Ectodermal cell (in vitro differentiated cells): ENCODE data around the gene NOVA2.
A peak's percentile ranks its signal among the peaks of the same experiment; 100 is the strongest.

Experiments
- H3K27ac ChIP-seq: 2 replicates; pipeline ENCODE4 v1.7.0; 2013; ENCODE audit warnings: mild to moderate bottlenecking, low read depth, low read length; ENCODE audit not compliant: insufficient read depth, poor library complexity, severe bottlenecking
- H3K27me3 ChIP-seq: 2 replicates; pipeline ENCODE4 v1.7.0; 2013; ENCODE audit warnings: mild to moderate bottlenecking, low read length; ENCODE audit not compliant: insufficient read depth, control insufficient read depth, poor library complexity, severe bottlenecking
- H3K36me3 ChIP-seq: one replicate; pipeline ENCODE4 v1.7.0; 2013; ENCODE audit warnings: low read length; ENCODE audit not compliant: control insufficient read depth, insufficient read depth
- H3K4me1 ChIP-seq: one replicate; pipeline ENCODE4 v1.7.0; 2013; ENCODE audit warnings: low read length; ENCODE audit not compliant: control insufficient read depth, insufficient read depth
- H3K4me3 ChIP-seq: 2 replicates; pipeline ENCODE4 v1.7.0; 2013; ENCODE audit warnings: low read depth, low read length, control low read depth; ENCODE audit not compliant: insufficient read depth
- H3K9me3 ChIP-seq: 2 replicates; pipeline ENCODE4 v1.7.0; 2013; ENCODE audit warnings: mild to moderate bottlenecking, low read length, moderate library complexity; ENCODE audit not compliant: control insufficient read depth
- WGBS, 2 experiments: methylation state at CpG; one replicate each; pipeline ENCODE4 v1.1.7; 2013; ENCODE audit warnings: missing lambda C conversion rate in 2 of 2; 5-methylcytosine and 5-hydroxymethylcytosine counted together

Gene NOVA2

DNA sequence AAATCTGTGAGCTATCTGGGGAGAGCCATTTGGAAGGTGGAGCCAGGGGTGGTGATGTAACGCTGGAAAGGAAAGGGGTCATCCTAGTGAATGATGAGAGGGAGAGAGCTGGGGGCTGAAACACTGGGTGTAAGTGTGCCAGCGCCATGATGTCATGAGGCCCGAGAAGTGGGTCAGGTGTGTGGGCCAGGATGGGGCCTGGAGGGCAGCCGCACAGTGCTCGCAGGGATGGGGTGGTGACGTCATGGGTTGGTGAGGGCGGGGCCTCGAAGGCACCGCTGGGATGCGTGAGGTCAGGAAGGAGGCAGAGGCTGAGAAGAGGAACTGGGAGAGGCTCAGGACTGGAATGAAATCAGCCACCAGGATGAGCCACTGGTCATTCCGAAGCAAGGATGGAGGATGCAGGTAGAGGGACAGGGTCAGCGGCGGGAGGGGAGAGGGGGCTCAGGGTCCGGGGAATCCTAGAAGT is 26.0 kb upstream of the NOVA2 start:
- peaks cover 5% of the 10 kb centered on the region for H3K36me3 ChIP-seq
- H3K27ac ChIP-seq, result no peak overlapping the region

DNA sequence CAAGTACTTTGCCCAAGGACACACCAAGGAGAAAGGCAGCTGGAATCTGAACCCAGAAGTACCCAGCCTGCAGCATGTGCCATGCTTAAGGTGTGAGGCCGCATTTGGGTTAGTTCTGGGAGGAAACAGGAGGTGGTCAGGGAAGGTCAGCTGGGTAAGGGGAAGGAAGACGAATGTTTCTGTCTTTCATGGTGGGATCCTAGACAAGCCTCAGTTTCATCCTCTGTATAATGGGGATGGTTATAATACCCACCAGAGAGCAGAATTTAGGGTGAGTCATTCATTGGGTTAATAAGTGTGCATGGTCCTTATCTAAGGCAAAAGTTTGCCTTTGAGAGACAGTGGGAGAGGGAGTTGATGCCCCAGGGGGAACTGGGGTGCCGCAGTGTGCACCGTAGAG is 25.2 kb upstream of the NOVA2 start:
- Histone ChIP-seq H3K4me1 (peaks cover 14% of the 10 kb centered on the region), H3K27ac (no peak overlapping the region), H3K9me3 (no peaks in the 10 kb centered on the region), H3K36me3 (peaks cover 5% of the 10 kb centered on the region), H3K27me3 (peaks cover 10% of the 10 kb centered on the region), H3K4me3 (no peak overlapping the region)
- 90 to 94% methylated on average over 4 of the region's 4 CpGs for WGBS, 2 experiments

More for the DNA sequence above, 26.0 kb upstream of the NOVA2 start:
- Histone ChIP-seq H3K27me3 (peaks cover 10% of the 10 kb centered on the region), H3K9me3 (no peaks in the 10 kb centered on the region), H3K4me3 (peak overlapping the region; percentile 49), H3K4me1 (peaks cover 14% of the 10 kb centered on the region)
- WGBS, 2 experiments, result 11 to 13% methylated on average over 14 of the region's 14 CpGs

DNA sequence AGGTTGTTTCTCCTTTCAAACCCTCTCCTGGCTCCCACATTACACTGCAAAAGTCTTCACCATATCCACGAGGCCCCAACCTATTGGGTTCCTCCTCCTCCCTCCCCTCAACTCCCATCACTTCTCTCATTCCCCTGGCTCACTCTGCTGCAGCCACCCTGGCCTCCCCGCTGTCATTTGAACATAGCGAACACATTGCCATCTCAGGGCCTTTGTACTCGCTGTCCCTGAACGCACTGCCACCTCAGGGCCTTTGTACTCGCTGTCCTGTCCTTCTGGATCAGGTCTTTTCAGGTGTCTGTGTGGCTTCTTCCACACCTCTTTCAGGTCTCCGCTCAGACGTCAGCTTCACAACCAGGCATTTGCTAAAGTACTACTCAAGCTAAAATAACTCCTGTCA is 23.3 kb upstream of the NOVA2 start:
- Histone ChIP-seq H3K27ac (no peak overlapping the region), H3K4me3 (no peak overlapping the region), H3K4me1 (peaks cover 14% of the 10 kb centered on the region), H3K27me3 (peaks cover 10% of the 10 kb centered on the region), H3K36me3 (no peaks in the 10 kb centered on the region), H3K9me3 (no peaks in the 10 kb centered on the region)
- WGBS, 2 experiments, result 88% methylated on average over 8 of the region's 8 CpGs

DNA sequence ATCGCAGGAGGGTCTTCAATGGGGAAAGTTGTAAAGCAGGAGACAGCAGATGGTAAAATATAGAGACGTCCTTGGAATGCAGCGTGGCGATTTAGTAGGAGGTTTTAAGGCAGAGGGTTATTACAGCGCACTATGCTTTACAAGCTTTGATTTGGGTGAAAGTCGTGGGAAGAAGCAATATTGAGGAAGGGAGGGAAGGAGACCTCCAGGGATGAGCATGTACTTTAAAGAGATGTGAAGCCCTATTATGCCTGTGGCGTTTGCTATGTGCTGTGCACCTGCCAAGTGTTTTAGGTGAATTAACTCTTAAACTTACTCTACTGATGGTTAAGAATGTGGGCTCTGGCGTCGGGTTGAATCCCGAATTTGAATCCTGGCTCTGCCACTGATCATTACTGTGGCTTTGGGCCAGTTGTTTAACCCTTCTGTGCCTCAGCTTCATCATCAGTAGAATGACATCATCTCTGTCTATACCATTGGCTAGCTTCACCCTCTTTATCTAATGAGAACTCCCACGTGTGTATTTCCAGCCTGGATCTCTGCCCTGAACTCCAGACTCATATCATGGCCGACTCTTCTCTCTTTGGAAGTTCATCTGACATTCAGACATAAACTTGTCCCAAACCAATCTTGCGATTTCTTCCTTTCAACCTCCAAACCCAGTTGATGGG is 22.2 kb upstream of the NOVA2 start:
- no peaks in the 10 kb centered on the region for H3K36me3 ChIP-seq
- H3K9me3 ChIP-seq, result no peaks in the 10 kb centered on the region
- 22 to 24% methylated on average over 13 of the region's 13 CpGs for WGBS, 2 experiments
- H3K4me1 ChIP-seq, result peaks cover 14% of the 10 kb centered on the region
- H3K27me3 ChIP-seq, result peaks cover 10% of the 10 kb centered on the region
- peak overlapping the region; percentile 68 for H3K4me3 ChIP-seq
- no peak overlapping the region for H3K27ac ChIP-seq

DNA sequence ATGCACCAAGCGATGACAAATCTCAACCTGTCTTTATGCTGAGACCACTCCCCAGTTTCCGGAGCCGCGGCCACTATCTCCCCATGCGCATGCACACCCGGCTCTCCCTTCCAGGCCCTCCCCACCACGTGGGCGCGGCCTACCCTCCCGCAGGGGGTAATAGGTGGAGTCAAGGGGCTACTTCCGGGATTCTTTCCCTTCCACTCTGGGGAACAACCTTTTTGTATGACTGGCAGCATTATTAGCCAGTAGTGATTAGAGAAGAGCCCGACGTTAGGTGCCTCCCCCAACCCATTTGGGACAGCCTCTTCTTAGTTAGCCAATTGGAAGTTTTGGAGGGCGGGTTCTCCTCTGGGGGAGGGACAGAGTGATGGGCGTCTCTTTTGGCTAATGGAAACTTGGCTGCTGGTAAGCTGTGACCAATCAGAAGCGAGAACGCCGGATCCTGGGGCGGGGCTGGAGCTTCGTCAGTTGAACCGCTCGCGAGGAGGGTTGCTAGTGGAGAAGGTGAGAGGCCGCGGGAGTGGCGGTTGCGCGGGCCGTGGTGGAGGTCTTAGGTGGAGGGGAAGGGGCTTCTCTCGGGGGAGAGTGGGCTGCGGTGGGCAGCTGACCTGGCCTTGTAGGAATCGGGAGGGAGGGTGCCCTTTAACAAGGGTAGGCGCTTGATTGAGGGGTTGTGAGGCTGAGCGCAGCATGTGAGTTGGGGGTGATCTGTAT is 21.5 kb upstream of the NOVA2 start, which contains the start of gene CCDC61:
TSS of gene CCDC61 (plus strand) at position 470 of the 717 bp plus-strand sequence. CDS start 7,552 bp downstream, outside the sequence.
- Histone ChIP-seq H3K9me3 (no peaks in the 10 kb centered on the region), H3K27ac (no peak within 1 kb of the TSS), H3K4me3 (peak within 1 kb of the TSS; percentile 68), H3K36me3 (no peaks in the 10 kb centered on the region), H3K4me1 (peaks cover 8% of the 10 kb centered on the region), H3K27me3 (peaks cover 4% of the 10 kb centered on the region)
- WGBS, 2 experiments, result 0 to 1% methylated on average over 34 of the region's 34 CpGs

DNA sequence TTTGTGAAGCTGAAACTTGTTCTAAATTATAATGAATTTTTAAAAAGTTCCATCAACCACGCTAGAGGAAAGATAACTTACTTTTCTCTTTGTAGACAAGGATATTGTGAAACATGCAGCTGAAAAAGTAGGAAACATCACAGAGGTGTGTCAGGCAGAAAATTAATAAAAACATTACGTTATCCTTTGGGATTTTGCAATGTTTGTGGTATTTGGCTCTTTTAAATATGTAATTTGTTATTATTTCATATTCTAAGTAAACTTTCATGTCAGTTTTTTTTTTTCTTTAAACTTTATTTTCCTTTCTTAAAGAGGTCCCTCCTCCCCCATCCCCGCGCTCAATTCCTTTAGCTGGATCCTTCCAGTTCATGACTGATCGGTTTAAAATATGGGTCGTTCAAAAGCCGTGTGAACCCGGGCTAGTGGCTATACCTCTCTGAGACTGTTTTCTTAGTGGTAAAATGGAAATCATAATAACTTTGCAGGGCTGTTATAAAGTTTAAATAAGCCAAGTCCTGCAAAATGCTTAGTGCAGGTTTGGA is 20.9 kb upstream of the NOVA2 start:
- 27 to 28% methylated on average over 8 of the region's 8 CpGs for WGBS, 2 experiments
- peaks cover 1% of the 10 kb centered on the region for H3K27me3 ChIP-seq
- no peaks in the 10 kb centered on the region for H3K36me3 ChIP-seq
- H3K9me3 ChIP-seq, result no peaks in the 10 kb centered on the region
- peak overlapping the region; percentile 26 for H3K4me3 ChIP-seq
- H3K27ac ChIP-seq, result no peak overlapping the region
- H3K4me1 ChIP-seq, result peaks cover 4% of the 10 kb centered on the region

DNA sequence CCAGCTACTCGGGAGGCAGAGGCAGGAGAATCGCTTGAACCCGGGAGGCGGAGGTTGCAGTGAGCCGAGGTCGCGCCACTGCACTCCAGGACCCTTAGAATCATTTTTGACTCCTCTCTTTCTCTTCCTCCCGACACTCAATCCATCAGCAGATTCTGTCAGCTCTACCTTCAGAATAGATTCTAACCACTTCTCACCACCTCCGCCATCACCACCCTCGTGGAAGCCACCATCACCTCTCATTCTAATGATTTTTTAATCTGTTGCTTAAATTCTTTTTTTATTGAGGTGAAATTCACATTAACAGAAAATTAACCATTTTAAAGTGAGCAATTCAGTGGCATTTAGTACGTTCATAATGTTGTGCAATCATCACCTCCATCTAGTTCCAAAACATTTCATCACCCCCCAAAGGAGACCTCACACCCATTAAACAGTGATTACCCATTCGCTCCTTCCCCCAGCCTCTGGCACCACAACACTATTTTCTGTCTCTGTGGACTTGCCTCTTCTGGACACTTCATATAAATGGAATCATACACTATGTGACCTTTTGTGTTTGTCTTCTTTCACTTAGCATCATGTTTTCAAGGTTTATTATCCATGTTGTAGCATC is 16.6 kb upstream of the NOVA2 start:
- WGBS, 2 experiments, result 90 to 92% methylated on average over 12 of the region's 12 CpGs
- Histone ChIP-seq H3K27me3 (peaks cover 4% of the 10 kb centered on the region), H3K27ac (no peak overlapping the region), H3K4me3 (no peak overlapping the region), H3K9me3 (no peaks in the 10 kb centered on the region), H3K36me3 (no peaks in the 10 kb centered on the region), H3K4me1 (no peaks in the 10 kb centered on the region)

DNA sequence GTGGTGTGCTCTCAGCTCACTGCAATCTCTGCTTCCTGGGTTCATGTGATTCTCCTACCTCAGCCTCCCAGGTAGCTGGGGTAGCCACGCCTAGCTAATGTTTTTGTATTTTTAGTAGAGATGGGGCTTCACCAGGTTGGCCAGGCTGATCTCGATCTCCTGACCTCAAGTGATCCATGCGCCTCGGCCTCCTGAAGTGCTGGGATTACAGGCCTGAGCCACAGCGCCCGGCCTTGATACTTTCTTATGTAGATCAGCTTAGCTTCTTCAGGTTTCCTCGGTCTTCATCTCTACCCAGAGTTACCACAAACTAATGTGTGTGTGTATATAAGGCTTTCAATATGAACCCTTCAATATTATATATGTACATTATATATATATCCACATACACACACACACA is 11.7 kb upstream of the NOVA2 start:
- Histone ChIP-seq H3K9me3 (no peaks in the 10 kb centered on the region), H3K4me3 (no peak overlapping the region), H3K27ac (no peak overlapping the region), H3K27me3 (peaks cover 4% of the 10 kb centered on the region), H3K36me3 (no peaks in the 10 kb centered on the region), H3K4me1 (no peaks in the 10 kb centered on the region)
- 62 to 66% methylated on average over 6 to 7 of the region's 7 CpGs for WGBS, 2 experiments

DNA sequence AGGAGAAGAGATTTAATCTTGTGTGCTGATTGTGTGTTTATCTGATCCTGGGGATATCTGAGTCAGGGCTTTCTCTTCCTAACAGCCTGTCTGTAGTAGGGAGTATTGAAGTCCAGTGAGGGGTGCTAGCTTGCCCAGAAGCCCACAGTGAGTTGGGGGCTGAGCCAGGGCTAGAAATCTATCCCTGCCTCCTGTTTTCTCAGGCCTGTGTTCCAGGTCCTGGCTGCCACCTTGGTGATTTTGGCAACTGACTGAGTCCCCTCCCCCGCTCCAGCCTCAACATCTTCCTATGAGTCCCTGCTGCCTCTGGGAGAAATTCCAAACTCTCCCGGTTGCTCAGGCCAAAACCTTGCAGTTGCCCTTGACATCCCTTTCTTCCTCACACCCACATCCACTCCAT is 7.7 kb upstream of the NOVA2 start:
- Histone ChIP-seq H3K36me3 (no peaks in the 10 kb centered on the region), H3K4me1 (peaks cover under 1% of the 10 kb centered on the region), H3K4me3 (no peak overlapping the region), H3K27me3 (no peaks in the 10 kb centered on the region), H3K27ac (no peak overlapping the region), H3K9me3 (no peaks in the 10 kb centered on the region)
- 66 to 70% methylated on average over 2 of the region's 2 CpGs for WGBS, 2 experiments

DNA sequence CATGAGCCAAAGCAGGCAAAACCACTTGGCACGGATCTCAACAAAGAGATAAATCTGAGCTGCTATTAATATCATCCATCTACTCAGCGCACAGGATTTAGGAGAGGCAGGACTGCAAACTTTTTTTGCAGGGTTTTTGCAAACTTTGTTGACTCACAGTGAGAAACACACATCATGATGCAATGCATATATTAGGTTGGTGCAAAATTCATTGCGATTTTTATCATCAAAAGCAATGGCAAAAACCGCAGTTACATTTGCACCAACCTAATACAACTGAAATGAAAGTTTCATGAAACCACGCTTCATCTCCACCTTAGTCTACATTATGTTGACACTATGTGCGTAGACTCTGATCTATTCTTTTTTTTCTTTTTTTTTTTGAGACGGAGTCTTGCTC is 4.5 kb upstream of the NOVA2 start:
- Histone ChIP-seq H3K36me3 (no peaks in the 10 kb centered on the region), H3K27ac (no peak overlapping the region), H3K4me3 (no peak overlapping the region), H3K4me1 (peaks cover 18% of the 10 kb centered on the region), H3K27me3 (peaks cover 4% of the 10 kb centered on the region), H3K9me3 (no peaks in the 10 kb centered on the region)
- WGBS, 2 experiments, result 87 to 89% methylated on average over 7 of the region's 7 CpGs
